Eye (tissue), 1 donor: ENCODE data around the gene MOB1A.
"Not testable (repeated sequence)": the region's sequence is repeated elsewhere in the genome, so short reads cannot be mapped to it uniquely, and the experiment has no call there.

Experiments
- DNase-seq: peaks from one replicate; pipeline ENCODE4 v3.0.0-alpha.2; 2015

MOB1A gene

DNA sequence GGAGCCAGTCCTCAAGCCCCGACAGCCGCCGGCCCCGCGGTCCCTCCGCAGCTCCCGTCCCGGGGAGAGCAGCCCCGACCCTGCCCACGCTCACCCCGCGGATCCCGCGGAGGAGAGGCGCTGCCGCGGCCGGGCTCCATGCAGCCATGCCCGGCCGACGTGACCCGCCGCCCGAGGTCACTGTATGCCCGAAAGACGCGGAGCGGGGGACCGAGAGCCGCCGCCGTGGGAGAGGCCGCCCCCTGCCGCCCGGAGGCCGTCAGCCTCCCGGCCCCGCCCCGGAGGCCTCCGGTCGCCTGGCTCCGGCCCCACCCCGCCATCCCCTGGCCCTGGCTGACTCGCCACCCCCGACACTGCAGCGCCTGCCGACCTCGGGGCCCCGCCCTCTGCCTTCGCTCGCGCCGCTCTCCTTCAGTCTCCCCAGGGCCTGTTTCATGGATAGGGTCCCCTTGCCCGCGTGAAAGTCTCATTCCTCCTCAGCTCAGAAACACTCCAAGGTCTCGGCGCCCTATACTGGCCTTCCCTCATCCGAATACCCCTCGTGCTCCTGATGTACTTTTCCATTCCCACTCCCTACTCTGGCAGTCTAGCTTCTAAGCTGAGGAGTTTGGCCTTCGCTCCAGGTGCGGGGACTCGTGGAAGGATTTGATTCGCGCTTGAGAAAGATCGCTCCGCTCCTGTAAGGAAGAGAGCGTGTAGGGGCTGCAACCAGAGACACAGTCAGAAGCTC lies 30.8 kb downstream of the MOB1A start, which contains the start of gene BOLA3:
TSS of gene BOLA3 (minus strand) at position 186 of the 730 bp plus-strand sequence. CDS start at position 148, 38 bp downstream.
- DNase-seq, result peak; percentile 92

GRCh38 chr2:74146929-74147726 lies 31.6 kb downstream of the MOB1A start:
- DNase-seq, result peak; percentile 20

DNA sequence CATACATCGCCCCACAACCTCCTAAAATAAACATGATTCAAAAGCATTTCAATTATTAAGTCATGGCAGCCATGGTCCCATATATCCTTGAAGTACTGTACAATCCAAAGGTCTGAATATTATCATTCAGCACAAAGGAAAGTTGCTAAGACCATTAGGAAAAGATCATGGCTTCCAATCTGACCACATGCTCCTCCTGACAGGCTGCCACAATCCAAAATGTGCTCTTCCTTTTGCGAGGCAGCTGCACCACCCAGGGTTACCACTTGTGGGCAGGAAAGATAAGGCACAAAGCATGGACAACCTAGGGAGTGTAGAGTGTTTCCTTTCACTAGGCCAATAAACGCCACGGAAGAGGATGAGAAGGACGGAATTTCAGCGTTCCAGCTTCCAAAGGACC lies 36.3 kb downstream of the MOB1A start:
- DNase-seq, result no peak

DNA sequence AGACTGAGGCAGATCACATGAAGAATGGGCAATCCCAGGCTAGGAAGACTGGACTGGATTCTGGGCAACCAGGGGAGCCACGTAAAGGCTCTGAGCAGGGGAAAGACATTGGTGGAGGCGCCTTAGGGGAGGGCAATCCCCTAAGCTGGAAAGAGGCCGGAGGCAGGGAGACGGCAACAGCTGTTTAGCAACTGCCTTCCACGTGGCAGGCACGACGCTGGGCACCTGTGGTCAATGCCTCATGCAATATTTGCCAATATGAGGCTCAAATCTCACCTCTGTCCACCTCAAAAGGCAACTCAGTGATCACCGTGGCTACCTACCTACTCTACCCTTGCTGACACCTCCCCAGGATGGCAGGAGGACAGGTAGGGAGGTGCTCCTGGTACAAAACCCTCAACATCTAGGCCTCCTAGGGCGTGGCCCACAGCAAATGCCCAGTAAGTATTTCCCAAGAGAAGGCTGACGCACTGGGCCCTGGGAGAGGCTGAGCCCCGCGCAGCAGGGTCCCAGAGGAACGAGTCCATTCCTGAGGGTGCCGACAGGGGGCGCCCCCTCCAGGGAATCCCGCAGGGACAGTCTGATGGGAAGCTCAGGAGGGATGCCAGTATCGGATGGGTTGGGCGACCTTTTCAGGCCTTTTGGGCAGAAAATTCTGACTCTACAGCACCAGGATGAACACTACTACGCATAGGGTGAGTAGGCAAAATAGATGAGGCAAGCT lies 39.9 kb downstream of the MOB1A start:
- DNase-seq, result no peak

DNA sequence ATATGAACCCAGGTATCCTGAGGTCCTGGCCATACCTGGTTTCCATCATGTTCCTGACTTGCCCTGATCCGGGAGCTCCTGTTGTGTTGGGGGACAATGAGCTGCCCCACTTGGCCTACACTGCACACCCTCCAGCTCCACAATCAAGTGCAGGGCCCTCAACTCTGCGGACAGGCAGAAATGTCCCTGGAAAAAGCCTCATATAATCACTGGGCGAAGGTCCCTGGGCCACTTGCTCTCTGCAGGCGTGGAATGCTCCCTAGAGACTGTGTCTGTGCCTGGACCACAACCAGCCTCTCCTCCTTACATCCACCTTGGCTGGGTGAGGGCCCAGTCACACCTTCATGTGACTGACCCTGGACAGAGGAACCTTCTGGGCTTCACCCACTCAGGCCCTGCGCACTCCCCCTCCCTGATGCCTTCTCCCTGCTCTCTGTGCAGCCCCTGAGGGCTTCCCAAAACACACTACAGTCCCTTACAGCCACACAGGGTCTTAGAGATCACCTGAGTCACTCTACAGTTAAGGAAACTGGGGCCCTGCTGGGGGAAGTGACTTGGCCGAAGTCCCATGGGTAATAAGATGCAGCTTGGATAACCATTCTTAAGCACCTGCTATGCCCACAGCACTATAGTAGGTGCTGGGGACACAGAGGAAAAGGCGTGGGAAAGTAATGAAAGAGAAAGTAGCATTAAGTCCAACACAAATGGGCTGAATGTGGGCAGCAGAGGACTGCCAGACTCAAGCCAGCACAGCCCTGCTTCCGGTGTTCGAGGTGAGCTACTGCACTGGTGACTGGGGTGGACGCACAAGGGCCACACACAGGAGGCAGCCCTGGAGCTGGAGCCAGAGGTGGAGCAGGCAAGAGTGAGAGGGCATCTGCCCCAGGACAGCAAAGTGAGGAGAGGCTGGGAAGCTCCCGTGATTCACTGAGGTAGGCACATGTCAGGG lies 40.8 kb downstream of the MOB1A start:
- DNase-seq, result no peak

- no peak for DNase-seq
Measured at GRCh38 chr2:74131901-74132300, 46.8 kb downstream of the MOB1A start.

DNA sequence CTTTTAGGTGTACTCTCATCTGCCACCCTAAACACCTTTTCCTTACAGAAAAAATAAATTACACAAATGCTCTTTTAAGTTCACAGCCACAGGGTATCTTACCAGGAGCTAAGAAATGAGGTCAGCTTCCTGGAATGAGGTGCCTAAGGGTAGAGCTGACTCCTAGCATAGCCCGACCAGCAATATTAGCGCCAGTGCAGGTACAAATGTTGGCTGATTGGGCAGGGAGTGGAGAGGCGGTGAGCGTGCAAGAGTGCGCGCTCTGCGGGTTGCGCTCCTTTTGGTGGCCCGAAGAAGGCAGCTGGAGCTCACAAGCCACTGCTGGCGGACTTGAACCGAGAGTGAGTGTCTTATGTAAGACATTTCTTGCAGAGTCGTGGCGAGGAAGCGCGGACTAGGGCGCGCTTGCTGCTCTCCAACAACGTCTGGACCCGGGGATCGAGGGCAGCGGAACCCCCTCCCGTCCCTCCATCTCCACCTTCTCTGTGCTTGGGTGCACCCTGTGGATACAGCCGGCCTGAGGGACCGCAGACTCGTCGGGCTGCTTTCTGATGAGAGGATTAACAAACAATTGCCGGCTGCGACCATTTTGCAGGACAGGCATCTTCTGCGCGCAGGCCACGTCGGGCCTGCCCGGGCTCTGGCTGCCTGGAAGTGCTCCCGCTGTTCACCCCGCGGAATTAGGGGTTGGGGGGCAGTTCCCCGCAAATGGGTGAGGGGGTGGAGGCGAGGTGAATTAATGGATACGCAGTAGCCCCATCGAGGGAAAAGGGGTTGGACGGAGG lies 48.3 kb downstream of the MOB1A start:
- peak; percentile 26 for DNase-seq

- DNase-seq, result no peak
Measured at GRCh38 chr2:74128206-74128605, 50.5 kb downstream of the MOB1A start.

- not testable (repeated sequence) for DNase-seq
Measured at GRCh38 chr2:74123955-74124354, 54.7 kb downstream of the MOB1A start.

DNA sequence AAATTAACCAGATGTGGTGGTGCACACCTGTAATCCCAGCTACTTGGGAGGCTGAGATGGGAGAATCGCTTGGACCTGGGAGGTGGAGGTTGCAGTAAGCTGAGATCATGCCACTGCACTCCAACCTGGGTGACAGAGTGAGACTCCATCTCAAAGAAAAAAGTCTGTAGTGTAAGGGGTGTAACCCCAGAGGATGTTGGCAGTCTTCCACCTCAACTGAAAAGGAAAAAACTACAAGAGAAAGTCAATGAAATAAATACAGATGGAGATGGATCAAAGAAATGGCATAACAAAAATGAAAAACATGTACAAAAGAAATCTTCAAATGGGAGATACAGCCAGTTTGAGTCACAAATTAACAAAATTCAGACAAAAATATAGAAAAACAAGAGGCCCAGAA lies 56.8 kb downstream of the MOB1A start:
- DNase-seq, result not testable (repeated sequence)

DNA sequence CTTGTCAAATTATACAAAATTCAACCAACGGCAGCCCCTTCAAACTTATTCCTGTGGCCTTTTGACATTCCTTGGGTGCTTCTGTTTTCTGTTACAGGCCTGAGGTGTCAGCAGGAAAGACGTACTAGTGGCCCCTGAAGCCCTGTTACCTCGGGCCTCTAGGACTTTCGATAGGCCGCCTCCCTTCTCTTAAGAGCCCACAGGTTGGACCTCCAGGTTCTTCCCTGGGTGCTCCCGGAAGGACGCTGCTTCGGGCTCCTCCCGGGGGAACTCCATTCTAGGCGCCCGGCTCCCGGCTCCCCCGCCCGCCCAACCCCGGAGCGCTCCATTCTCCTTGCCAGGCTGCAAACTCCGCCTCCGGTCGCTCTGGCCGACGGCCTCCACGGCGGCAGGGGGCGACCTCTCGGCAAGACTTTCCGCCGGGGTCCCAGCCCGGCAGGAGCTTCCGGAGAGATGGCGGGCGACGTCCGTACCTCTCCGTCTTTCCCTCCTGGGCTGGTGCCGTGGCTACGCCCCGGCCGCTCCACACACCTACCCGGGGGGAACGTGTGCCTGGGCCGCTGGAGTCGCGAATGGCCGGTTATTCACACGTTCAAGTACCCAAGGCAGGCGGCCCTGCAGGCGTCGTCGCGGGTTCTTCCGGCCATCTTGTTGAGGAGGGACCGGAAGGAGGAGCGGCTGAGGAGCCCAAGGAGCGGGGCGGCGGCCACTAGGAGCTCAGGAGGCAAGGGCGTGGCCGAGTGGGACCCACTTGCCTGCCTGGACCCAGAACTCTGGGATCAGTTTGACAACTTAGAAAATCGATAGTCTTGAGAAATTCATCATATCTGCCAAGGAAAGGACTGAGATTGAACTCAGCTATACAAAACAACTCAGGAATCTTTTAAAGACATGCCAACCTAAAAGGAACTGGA lies 58.5 kb downstream of the MOB1A start:
- peak; percentile 90 for DNase-seq

GRCh38 chr2:74119339-74119738 lies 59.3 kb downstream of the MOB1A start:
- DNase-seq, result no peak

DNA sequence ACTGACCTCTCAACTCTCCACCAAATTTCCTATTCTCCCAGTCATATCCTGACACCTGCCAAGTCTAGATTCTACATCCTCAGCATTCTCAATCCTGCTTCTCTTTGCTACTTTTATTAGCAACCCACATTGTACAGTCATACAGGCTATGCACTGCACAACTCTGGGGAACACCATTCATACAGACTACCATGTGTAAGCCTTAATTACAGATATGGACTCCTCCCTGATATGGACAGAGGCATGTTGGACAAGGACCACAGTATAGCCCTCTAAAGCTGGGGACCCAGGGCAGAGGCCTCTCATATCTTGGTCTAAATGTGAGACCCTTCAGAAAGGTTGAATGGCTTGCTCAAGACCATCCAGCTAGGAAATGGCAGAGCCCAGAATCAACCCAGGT lies 67.3 kb downstream of the MOB1A start:
- DNase-seq, result no peak

DNA sequence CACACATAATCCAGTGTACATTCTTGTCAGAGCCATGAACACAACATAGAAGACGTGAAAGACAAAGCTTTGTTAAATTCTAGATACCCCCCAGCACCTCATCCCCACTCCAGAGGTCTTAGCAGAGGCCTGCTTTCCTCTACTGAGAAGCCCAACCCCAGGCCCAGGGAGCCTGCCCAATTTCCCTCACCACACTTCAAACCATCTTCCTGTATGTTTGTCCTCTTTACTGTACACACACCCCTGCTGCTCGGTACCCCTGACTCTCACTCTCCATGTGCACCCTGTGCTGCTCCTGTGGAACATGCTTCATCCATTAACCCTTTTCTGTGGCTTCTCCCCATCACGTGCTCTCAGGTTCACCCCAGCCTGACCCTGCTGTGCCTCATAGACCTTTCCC lies 68.1 kb downstream of the MOB1A start:
- no peak for DNase-seq

GRCh38 chr2:74109551-74109950 lies 69.1 kb downstream of the MOB1A start:
- DNase-seq, result no peak

DNA sequence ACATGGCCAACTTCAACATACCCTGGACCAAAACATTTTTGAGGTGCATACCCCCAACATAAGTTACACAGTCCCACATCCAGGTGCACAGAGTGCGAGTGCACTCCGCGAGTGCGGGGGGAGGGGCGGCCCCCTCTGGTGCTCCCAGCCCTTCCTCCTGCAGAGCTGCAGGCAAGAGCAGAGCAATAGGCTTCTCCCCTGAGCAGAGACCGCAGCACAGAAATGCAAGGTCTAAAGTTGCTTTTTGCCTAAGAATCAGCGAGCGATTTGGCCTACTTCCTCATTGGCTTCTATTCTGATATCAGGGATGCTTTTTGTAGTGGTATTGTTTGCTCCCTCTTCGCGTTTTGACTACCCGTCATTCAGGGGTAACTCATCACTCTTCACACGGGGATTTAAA lies 71.6 kb downstream of the MOB1A start:
- no peak for DNase-seq

DNA sequence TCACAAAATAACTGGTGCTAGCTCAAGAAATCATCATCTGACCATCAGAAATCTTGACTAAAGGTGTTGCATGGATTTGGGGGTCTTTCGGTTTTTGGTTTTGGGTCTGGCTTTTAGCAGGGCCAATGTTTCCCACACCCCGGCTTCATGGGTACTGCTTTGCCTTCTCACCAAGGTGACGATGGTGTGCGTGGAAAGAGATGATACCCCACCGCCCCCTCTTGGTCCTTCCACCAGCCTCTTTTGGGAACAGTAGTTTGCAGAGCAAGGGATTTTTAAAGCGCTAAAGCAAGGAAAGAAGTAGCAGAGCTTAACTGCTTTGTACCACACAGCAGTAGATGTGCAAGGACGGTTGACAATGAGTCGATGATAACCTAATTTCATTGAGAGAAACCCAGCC lies 73.3 kb downstream of the MOB1A start:
- no peak for DNase-seq

DNA sequence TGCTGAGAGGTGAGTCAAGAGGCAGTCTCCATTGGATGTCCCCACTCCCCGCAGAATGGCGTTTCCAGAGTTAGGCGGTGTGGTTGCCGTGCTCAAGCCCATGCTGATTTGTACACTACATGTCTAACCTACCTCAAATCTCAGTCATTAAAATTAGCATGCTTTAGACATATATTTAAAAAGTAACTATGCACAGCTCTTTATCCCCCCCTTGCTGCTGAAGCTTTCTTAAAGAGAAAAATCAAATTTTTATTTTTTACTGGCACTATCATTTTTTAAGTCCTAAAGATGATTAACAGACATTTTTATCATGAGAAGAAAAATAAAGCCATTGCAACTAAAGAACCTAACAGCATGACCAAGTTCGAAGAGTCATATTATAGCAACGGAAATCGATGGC lies 73.8 kb downstream of the MOB1A start:
- no peak for DNase-seq

GRCh38 chr2:74103763-74104162 lies 74.9 kb downstream of the MOB1A start:
- DNase-seq, result no peak
